GM19035 (cell line): ENCODE measurements around the gene PLXNA1.
A peak's percentile ranks its signal among the peaks of the same experiment; 100 is the strongest.

Source experiments
- ATAC-seq: cut with Tn5 transposase; IDR thresholded peaks from one replicate; pipeline ENCODE4 v1.9.1; 2021; ENCODE audit not compliant: unreplicated experiment

Gene PLXNA1

GRCh38 chr3:126952261-126952982 is 30.5 kb upstream of the PLXNA1 start:
- ATAC-seq, result no peak

DNA sequence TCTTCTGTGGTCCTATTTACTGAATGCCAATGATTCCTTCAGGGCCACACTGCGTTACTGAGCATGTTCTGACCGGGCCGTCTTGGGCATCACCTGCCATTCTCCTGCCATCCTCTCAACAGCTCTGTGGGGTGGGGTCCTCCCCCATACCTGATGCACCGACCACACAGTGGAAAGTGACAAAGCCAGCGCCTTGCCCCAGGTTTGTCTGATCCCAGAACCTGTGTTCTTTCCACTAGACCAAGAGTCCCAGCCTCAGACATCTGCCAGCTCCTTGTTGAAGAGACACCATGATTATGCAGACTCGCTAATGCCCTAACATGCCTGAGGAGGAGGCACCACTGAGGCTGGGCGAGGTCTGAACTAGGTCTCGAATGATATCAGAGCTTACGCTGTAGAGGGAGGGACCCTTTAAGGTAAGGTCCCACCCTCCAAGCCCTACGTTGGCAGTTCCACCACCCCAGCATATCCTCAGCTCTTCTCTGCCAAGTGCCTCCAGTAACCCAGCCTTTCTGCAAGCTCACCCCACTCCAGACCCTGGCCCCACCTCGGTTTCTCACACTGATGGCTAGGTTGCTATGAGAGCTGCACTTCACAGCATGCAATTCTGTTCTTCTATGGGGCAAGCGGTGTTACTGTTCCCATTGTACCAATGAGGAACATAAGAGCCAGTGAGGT is 29.8 kb upstream of the PLXNA1 start:
- no peak for ATAC-seq

- ATAC-seq, result peak; percentile 58
These were observed 28.6 kb upstream of the PLXNA1 start for GRCh38 chr3:126954141-126954842.

DNA sequence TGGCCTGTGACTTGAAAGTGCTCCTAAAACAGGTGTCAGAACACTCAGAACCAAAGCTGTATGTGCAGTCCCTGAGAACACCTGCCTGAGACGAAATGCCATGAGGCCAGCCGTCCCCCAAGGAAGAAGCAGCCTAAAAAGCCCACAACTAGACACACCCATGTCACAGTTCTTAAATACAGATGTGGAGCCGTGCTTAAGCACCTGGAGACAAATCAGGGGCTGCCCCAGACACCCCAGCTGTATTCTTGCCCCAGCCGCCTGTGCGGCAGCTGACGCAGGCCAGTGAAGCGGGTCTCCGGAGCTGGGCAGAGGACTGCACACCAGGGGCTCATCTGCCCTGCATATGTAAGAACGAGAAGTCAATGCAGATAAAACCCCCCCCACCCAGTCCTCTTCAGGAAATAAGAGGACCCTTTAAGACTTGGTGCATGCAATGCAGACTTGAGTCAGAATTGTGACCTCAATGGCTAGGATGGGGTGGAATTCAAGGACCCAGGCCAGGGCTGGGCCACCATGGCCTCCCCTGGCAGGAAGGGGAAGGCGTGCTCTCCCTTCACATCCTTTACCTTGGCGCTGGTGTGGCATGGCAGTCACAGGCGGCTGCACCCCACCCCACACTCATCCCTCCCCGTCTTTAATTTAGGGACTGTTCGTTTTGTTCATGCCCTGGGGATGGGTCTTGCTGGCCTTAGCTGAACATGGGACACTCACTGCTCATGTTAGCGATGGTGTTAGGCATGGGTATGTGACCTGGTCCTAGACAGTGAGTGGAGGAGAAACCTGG is 27.7 kb upstream of the PLXNA1 start:
- ATAC-seq, result peak; percentile 66

- no peak for ATAC-seq
These were observed 26.6 kb upstream of the PLXNA1 start for GRCh38 chr3:126956361-126956760.

GRCh38 chr3:126956866-126957650 is 25.9 kb upstream of the PLXNA1 start:
- ATAC-seq, result no peak

DNA sequence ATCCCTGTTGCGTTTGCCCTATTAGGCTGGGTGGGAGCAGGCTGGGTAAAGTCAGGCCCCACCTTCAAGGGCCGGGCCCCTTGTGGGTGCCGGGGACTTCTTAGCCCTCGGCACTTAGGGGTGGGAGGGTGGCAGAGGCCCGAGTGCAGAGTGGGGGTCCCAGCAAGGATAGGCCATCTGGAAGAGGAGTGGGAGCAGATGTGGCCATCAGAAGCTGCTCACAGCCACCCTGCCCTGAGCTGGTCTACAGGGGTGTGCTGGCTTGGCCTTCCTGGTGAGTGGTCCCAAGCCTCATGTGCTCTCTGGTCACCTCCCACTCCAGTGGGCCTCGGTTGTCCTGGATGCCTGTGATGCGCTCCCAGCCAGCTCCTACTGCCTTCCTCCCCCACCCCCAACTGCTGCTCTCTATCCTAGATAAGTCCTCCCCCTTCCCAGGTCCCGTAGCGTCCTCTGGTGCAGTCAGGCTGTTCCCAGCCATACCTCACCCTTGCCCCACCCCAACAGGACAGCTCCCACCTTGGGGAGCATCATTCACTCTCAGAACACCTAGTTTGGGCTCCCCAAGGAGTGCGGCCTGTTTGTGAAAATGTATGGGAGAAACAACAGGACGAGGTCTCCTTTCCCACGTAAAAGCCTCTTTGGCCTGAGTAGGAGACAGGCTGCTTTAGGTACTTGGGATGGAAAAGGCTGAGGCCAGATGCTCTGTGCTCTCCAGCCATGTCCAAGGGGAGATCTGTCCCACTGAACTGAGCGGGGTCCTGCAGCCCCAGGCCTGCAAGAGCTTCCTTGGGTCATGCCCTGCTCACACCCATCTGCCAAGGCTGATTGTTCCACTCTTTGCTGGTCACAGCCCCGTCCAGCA is 24.9 kb upstream of the PLXNA1 start:
- no peak for ATAC-seq

- no peak for ATAC-seq
These were observed 24.3 kb upstream of the PLXNA1 start for GRCh38 chr3:126958638-126959085.

DNA sequence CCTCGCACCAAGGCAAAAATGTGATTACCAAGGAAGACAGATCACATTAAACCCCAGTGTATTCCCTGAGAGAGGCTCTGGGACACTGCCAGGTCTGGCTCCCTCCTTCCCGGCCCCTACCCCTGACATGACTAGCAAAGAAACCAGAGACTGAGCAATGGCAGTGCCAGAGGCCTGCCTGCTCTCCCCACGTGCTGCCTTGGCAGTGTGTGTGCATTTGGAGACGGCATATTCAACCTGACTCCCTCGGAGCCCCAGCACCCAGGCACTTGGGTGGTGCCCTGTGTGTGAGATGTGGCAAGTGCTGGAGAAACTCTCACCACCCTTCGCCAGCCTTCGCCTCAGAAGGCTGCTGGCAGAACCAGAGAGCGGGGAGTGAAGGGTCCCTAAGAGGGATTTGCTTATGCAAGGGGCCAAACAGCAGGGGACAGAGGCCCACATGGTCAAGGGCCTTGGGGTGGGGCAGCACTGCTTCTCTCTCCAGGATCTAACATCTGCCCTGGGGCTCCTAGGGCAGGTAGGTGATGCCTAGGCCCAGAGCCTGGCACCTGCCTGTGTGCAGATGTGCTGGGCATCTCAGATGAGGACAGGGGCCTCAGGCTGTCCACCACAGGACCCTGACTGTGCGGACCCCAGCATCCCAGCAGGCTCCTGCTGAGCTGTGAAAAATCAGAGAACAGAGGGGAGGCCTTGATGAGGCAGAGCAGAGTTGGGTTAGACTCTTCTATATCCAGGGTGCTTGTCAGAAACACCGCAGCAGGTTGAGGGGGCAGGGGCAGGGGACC is 23.6 kb upstream of the PLXNA1 start:
- no peak for ATAC-seq

DNA sequence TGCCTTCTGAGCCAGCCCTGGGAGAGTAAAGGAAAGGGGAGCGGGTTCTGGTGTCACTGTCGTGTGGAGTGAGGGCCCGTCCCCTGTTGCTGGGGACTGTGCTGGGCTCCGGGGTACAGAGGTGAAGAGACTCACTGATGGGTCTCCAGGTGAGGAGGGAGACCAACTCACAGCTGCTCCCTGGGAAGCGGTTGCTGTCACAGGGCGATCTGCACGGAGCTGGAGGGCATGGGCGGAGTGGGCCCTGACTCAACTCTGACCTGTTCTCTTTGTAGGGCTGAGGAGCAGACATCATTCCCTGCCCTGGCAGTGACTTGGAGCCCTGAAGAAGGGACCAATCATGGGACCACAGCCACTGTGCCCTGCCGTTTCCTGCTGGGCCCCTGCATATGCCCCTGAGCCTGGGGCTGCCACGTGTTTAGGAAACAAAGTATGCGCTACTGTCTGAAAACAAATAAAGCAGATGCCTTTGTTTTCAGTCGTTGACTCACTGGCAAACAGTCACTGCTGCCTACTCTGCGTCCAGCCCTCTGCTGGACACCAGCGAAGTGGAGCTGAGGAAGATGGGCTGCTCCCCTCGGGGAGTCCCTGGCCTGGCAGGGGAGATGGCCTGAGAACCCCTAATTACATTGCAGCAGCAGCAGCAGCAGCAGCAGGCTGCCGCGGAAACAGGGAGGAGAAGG is 22.9 kb upstream of the PLXNA1 start:
- ATAC-seq, result no peak

DNA sequence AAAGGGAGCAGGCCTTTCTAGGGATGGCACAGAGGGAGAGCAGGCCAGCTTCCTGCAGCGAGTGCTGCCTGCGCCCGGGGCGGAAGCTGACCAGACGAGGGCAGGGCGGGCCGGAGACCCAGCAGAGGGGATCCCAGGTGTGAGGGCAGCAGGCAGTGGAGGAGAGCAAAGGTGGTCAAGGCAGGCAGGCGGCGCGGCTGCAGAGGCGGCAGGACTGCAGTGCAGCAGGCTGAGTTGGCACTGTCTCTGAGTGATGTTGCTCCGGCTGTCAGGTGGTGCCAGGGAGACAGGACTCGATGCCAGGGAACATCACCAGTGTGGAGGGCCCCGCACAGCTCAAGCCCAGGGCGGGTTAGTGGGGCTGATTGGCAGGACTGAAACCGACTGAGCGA is 22.3 kb upstream of the PLXNA1 start:
- no peak for ATAC-seq

GRCh38 chr3:126961191-126961790 is 21.6 kb upstream of the PLXNA1 start:
- no peak for ATAC-seq

- no peak for ATAC-seq
These were observed 21.0 kb upstream of the PLXNA1 start for GRCh38 chr3:126961791-126962461.

GRCh38 chr3:126962756-126963155 is 20.2 kb upstream of the PLXNA1 start:
- no peak for ATAC-seq

- no peak for ATAC-seq
These were observed 19.4 kb upstream of the PLXNA1 start for GRCh38 chr3:126963261-126964190.

DNA sequence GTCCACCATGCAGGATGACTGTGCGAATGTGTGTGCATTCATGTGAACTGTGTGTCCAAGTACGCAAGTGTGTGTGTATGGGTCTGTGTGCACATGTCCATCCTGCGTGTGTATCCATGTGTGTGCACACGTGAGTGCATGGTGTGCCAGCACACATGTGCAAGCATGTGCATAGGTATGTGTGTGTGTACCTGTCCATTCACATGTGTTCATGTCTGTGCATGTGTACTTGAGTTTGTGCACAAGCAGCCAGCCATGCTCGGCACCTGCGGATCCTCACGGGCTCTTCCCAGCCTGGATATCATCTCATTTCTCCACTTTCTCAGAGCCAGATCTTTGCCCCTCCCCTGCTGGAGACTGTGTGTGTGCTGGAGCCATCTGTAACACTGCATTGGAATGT is 18.7 kb upstream of the PLXNA1 start:
- no peak for ATAC-seq
